22Rv1 (cell line): ENCODE results near the gene AMBN.

Experiments
- H3K27ac ChIP-seq: fragments of 450-650 bp; 2 replicates; pipeline ENCODE4 v1.5.1; 2017
- CTCF ChIP-seq: fragments of 450-650 bp; IDR thresholded peaks from 2 replicates; pipeline ENCODE4 v1.5.1; 2017; ENCODE audit warnings: mild to moderate bottlenecking
- ZFX ChIP-seq: fragments of 450-650 bp; IDR thresholded peaks from 2 replicates; pipeline ENCODE4 v1.6.1; 2017; ENCODE audit warnings: antibody characterized with exemption, borderline replicate concordance

The AMBN gene

GRCh38 chr4:70627620-70628019 lies 35.6 kb downstream of the AMBN start:
- H3K27ac ChIP-seq, result no peak overlapping the region
- TF ChIP-seq CTCF (no peak), ZFX (no peak)

- H3K27ac ChIP-seq, result no peak within 1 kb of the TSS
- TF ChIP-seq ZFX (no peak), CTCF (no peak)
These were observed 36.4 kb downstream of the AMBN start, which contains the start of gene ENAM for GRCh38 chr4:70628444-70628843. ENAM (plus strand) TSS chr4:70628744; CDS start chr4:70629501, 757 bp downstream.

- H3K27ac ChIP-seq, result no peak overlapping the region
- TF ChIP-seq ZFX, result no peak
- no peak for TF ChIP-seq CTCF
These were observed 37.5 kb downstream of the AMBN start for GRCh38 chr4:70629469-70630090.

GRCh38 chr4:70630162-70630561 lies 38.1 kb downstream of the AMBN start:
- TF ChIP-seq CTCF, result no peak
- TF ChIP-seq ZFX, result no peak
- H3K27ac ChIP-seq, result no peak overlapping the region

- H3K27ac ChIP-seq, result no peak overlapping the region
- TF ChIP-seq ZFX, result no peak
- no peak for TF ChIP-seq CTCF
These were observed 40.0 kb downstream of the AMBN start for GRCh38 chr4:70632028-70632427.

GRCh38 chr4:70634482-70634881 lies 42.4 kb downstream of the AMBN start:
- no peak for TF ChIP-seq ZFX
- TF ChIP-seq CTCF, result no peak
- no peak overlapping the region for H3K27ac ChIP-seq

GRCh38 chr4:70637239-70637913 lies 45.3 kb downstream of the AMBN start:
- 0 out of 2 replicates have a peak overlapping the region, but pooled peaks have one; percentile 18 for H3K27ac ChIP-seq
- no peak for TF ChIP-seq CTCF
- TF ChIP-seq ZFX, result no peak
